Liver (tissue), 3 donors: ENCODE results near the gene LRRC40.

Source experiments
- SP1 ChIP-seq: IDR thresholded peaks from 2 replicates; pipeline ENCODE4 v1.6.1; 2018; ENCODE audit warnings: antibody characterized with exemption, mild to moderate bottlenecking
- TF ChIP-seq, protein P1 (sequence below): fragments of 150-350 bp; IDR thresholded peaks from 2 replicates; pipeline ENCODE4 v1.5.1; 2017; ENCODE audit warnings: improper control_type of control experiment, low read depth, low read length; ENCODE audit not compliant: missing input control
- donor health status: healthy.
- donor health status: healthy.

- TF ChIP-seq, protein P1, sequence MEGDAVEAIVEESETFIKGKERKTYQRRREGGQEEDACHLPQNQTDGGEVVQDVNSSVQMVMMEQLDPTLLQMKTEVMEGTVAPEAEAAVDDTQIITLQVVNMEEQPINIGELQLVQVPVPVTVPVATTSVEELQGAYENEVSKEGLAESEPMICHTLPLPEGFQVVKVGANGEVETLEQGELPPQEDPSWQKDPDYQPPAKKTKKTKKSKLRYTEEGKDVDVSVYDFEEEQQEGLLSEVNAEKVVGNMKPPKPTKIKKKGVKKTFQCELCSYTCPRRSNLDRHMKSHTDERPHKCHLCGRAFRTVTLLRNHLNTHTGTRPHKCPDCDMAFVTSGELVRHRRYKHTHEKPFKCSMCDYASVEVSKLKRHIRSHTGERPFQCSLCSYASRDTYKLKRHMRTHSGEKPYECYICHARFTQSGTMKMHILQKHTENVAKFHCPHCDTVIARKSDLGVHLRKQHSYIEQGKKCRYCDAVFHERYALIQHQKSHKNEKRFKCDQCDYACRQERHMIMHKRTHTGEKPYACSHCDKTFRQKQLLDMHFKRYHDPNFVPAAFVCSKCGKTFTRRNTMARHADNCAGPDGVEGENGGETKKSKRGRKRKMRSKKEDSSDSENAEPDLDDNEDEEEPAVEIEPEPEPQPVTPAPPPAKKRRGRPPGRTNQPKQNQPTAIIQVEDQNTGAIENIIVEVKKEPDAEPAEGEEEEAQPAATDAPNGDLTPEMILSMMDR: no peak
- TF ChIP-seq SP1: no peak
These were observed 101.6 kb downstream of the LRRC40 start for GRCh38 chr1:70103770-70104169.
